Aorta (tissue), 5 donors: ENCODE data around the gene PCGF3. TPM values are rescaled to one million over a fixed set of nuclear protein-coding genes. Genes with fewer than 3 reads are reported as not detected.
A peak's percentile ranks its signal among the peaks of the same experiment; 100 is the strongest.

Experiments used
- ATAC-seq: fragments of 200-7000 bp; cut with Tn5 transposase; one replicate; pipeline ENCODE4 v1.9.1; 2022; ENCODE audit warnings: moderate library complexity; ENCODE audit not compliant: low FRiP score
- DNase-seq, 2 donors: peaks; one replicate each; pipeline ENCODE4 v3.0.0-alpha.2; 2020
- H3K27ac ChIP-seq, 2 donors: one replicate each; pipeline ENCODE4 v1.5.1; 2013; ENCODE audit warnings: low read length in 2 of 2, mild to moderate bottlenecking in 2 of 2, moderate library complexity in 2 of 2, control low read depth in 1 of 2, inconsistent platforms in 1 of 2, low read depth in 1 of 2
- H3K27me3 ChIP-seq, 2 donors: one replicate each; pipeline ENCODE4 v1.6.1; 2013; ENCODE audit warnings: control low read depth in 1 of 2, low read length in 1 of 2, mild to moderate bottlenecking in 1 of 2, moderate library complexity in 1 of 2; ENCODE audit not compliant: insufficient read depth in 2 of 2, control insufficient read depth in 1 of 2
- H3K36me3 ChIP-seq, 2 donors: one replicate each; pipeline ENCODE4 v1.6.1; 2013; ENCODE audit warnings: control low read depth in 1 of 2, low read length in 1 of 2, mild to moderate bottlenecking in 1 of 2; ENCODE audit not compliant: insufficient read depth in 2 of 2, control insufficient read depth in 1 of 2
- H3K4me1 ChIP-seq, 2 donors: one replicate each; pipeline ENCODE4 v1.6.1; 2013; ENCODE audit warnings: low read length in 2 of 2, control low read depth in 1 of 2, mild to moderate bottlenecking in 1 of 2, moderate library complexity in 1 of 2; ENCODE audit not compliant: insufficient read depth in 2 of 2, control insufficient read depth in 1 of 2
- H3K4me3 ChIP-seq, 2 donors: one replicate each; pipeline ENCODE4 v1.5.1; 2013; ENCODE audit warnings: low read length in 2 of 2, control low read depth in 1 of 2, mild to moderate bottlenecking in 1 of 2
- H3K9me3 ChIP-seq: one replicate; pipeline ENCODE4 v1.6.1; 2013; ENCODE audit warnings: mild to moderate bottlenecking, low read length; ENCODE audit not compliant: control insufficient read depth
- WGBS, 2 donors: extraction: QIAGEN DNeasy Blood & Tissue Kit; methylation state at CpG; one replicate each; pipeline ENCODE4 v1.1.7; 2013; 5-methylcytosine and 5-hydroxymethylcytosine counted together
- intact Hi-C, 2 donors: fragments of 100-400 bp; cut with DNase I; formaldehyde crosslinking; loops; one replicate each; pipeline versions ENCODE4 v1.14.2 to v1.15.0; 2022
- polyA plus RNA-seq, 2 donors: library from polyadenylated mRNA; stranded (reverse); fragments of 200-250 nt; gene quantifications; one replicate each; pipeline ENCODE4 v1.2.3, GENCODE V29; 2013
- total RNA-seq, 2 donors: library from RNA; stranded (reverse); fragmentation: NEBNext Ultra II Directional; extraction: Animal tissue kit (Norgen Biotek cat#: 25700); gene quantifications; one replicate each; pipeline ENCODE4 v1.2.1, GENCODE V29; 2021
- donor health status: healthy with polysubstance abuse.
- donor health status: Bipolar disorder and iron deficiency.
- donor health status: DM: no; HTN: no; CAD: no.
- donor health status: DM: no; HTN: no; CAD: no.
- donor health status: DM: yes; HTN: yes; CAD: no.

Gene PCGF3
- total and polyA plus RNA-seq, 4 donors: 17.7 to 59.4 (median 37.0) TPM

GRCh38 chr4:675036-675882 is 30.4 kb upstream of the PCGF3 start:
- Histone ChIP-seq H3K4me1 (no peaks in the 10 kb centered on the region), H3K27me3 (no peaks in the 10 kb centered on the region), H3K4me3 (peak overlapping the region; percentile 75 to 85), H3K36me3 (no peaks in the 10 kb centered on the region), H3K27ac (no peak overlapping the region), H3K9me3 (no peaks in the 10 kb centered on the region)
- DNase-seq (peak; percentile 63 to 74), ATAC-seq (peak; percentile 1)
- intact Hi-C loops: loop anchor here in 1 of 2 donors (10.0 kb wide), 1 partner anchor 110 kb away; no protein-coding TSS in a partner anchor
- 65 to 69% methylated on average over 24 to 26 of the region's 26 CpGs for WGBS, 2 donors

- no peak overlapping the region for H3K27ac ChIP-seq
- no peaks in the 10 kb centered on the region for H3K27me3 ChIP-seq
- WGBS, 2 donors: 66 to 70% methylated on average over 19 of the region's 19 CpGs
- intact Hi-C loops: loop anchor here in 1 of 2 donors (10.0 kb wide), 1 partner anchor 109 kb away; no protein-coding TSS in a partner anchor
- no peaks in the 10 kb centered on the region for H3K36me3 ChIP-seq
- no peaks in the 10 kb centered on the region for H3K4me1 ChIP-seq
- DNase-seq: peak in 1 of 2 donors; percentile 49
- H3K9me3 ChIP-seq: no peaks in the 10 kb centered on the region
- no peak overlapping the region for H3K4me3 ChIP-seq
- ATAC-seq: no peak
Measured at GRCh38 chr4:675980-676870, 29.4 kb upstream of the PCGF3 start.

DNA sequence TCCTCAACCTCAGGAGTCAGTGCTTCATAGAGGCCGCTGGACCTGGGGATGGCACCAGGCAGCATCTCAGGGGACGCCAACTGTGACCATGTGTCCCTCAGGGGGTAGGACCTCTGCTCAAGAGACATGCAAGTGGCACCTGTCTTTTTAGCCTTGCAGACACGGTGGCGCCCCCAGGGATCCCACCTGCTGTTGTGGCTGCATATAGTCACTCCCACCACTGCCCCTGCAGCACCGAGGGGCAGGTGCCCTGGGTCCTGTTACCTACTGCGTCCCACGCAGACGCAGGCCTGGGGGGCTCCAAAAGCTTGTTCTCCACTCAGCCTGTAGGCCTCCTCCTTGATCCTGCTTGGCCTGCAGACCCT is 28.8 kb upstream of the PCGF3 start:
- 78% methylated on average over 8 of the region's 8 CpGs for WGBS, 2 donors
- intact Hi-C loops: loop anchor here in 1 of 2 donors (10.0 kb wide), 1 partner anchor 108 kb away; no protein-coding TSS in a partner anchor
- Histone ChIP-seq H3K4me3 (no peak overlapping the region), H3K9me3 (no peaks in the 10 kb centered on the region), H3K27ac (no peak overlapping the region), H3K36me3 (no peaks in the 10 kb centered on the region), H3K27me3 (no peaks in the 10 kb centered on the region), H3K4me1 (no peaks in the 10 kb centered on the region)
- DNase-seq (peak in 1 of 2 donors; percentile 50), ATAC-seq (no peak)

- Histone ChIP-seq H3K27me3 (no peaks in the 10 kb centered on the region), H3K9me3 (no peaks in the 10 kb centered on the region), H3K4me3 (no peak overlapping the region), H3K36me3 (no peaks in the 10 kb centered on the region), H3K27ac (no peak overlapping the region), H3K4me1 (no peaks in the 10 kb centered on the region)
- ATAC-seq (no peak), DNase-seq (peak in 1 of 2 donors; percentile 46)
- intact Hi-C loops: loop anchor here in 1 of 2 donors (10.0 kb wide), 1 partner anchor 107 kb away; no protein-coding TSS in a partner anchor
- WGBS, 2 donors: 62 to 69% methylated on average over 26 of the region's 26 CpGs
Measured at GRCh38 chr4:677431-678293, 28.0 kb upstream of the PCGF3 start.

DNA sequence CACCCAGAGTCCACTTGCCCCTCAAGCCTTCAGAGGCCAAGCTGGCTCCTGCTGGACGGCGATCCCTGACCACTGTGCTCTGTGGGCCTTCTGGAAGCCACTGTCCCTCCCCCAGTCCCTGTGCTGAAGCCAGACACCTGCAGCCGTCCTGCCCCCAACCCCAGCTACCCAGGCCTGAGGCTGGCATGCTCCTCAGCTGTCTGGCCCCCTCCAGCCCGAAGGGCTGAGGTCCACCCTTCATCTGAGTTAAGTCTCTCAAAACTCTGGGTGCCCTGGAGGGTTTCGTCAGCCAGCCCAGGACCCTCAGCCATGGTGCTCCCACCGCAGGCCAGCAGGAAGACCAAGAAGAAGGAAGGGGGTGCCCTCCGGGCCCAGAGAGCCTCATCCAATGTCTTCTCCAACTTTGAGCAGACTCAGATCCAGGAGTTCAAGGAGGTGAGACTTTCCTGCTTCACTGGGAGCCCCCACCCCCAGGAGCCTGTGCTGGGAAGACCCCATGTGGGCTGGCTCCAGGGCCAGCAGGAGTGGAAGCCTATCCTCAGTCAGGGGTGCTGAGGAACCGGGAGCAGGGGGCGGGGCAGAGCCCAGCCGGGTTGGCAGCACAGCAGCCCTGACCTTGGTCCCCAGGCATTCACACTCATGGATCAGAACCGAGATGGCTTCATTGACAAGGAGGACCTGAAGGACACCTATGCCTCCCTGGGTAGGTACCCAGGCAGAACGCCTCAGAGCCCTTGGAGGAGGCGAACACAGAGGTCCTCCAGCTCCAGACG is 27.1 kb upstream of the PCGF3 start:
- 72 to 75% methylated on average over 14 of the region's 14 CpGs for WGBS, 2 donors
- DNase-seq: peak in 1 of 2 donors; percentile 47
- no peak for ATAC-seq
- Histone ChIP-seq H3K27ac (no peak overlapping the region), H3K27me3 (no peaks in the 10 kb centered on the region), H3K9me3 (no peaks in the 10 kb centered on the region), H3K36me3 (no peaks in the 10 kb centered on the region), H3K4me3 (no peak overlapping the region), H3K4me1 (no peaks in the 10 kb centered on the region)
- intact Hi-C loops: loop anchor here in 1 of 2 donors (10.0 kb wide), 1 partner anchor 106 kb away; no protein-coding TSS in a partner anchor

DNA sequence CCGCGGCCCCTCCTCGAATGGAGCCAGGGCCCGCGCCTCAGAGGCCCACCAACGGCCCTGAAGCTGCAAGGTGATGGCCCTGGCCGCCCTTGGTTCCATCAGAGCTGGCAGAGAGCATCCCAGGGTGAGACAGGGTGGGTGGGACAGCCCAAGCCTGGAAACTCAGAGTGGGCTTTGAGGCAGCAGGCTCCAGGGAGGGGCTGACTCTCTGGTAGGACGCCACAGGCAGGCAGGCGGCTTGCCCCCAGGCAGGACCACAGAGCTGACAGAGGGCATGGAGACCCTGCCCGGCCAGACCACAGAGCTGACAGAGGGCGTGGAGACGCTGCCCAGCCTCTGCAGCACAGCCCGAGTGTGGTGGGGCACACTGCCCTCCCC is 26.5 kb upstream of the PCGF3 start:
- H3K27ac ChIP-seq: no peak overlapping the region
- 84 to 91% methylated on average over 12 to 13 of the region's 13 CpGs for WGBS, 2 donors
- intact Hi-C loops: loop anchor here in 1 of 2 donors (10.0 kb wide), 1 partner anchor 106 kb away; no protein-coding TSS in a partner anchor
- H3K4me1 ChIP-seq: no peaks in the 10 kb centered on the region
- no peak overlapping the region for H3K4me3 ChIP-seq
- H3K36me3 ChIP-seq: no peaks in the 10 kb centered on the region
- H3K9me3 ChIP-seq: no peaks in the 10 kb centered on the region
- H3K27me3 ChIP-seq: no peaks in the 10 kb centered on the region
- DNase-seq: peak in 1 of 2 donors; percentile 49
- no peak for ATAC-seq

- 84 to 90% methylated on average over 11 of the region's 11 CpGs for WGBS, 2 donors
- Histone ChIP-seq H3K9me3 (no peaks in the 10 kb centered on the region), H3K27me3 (no peaks in the 10 kb centered on the region), H3K27ac (no peak overlapping the region), H3K4me3 (no peak overlapping the region), H3K4me1 (no peaks in the 10 kb centered on the region), H3K36me3 (no peaks in the 10 kb centered on the region)
- DNase-seq: peak in 1 of 2 donors; percentile 43
- intact Hi-C loops: loop anchor here in 1 of 2 donors (10.0 kb wide), 1 partner anchor 105 kb away; no protein-coding TSS in a partner anchor
- ATAC-seq: no peak
Measured at GRCh38 chr4:679629-680028, 26.0 kb upstream of the PCGF3 start.
